Left colon (tissue), 2 donors: ENCODE data around the gene ZNF232. TPM values are rescaled to one million over a fixed set of nuclear protein-coding genes. Genes with fewer than 3 reads are reported as not detected.
"Not testable (repeated sequence)": the region's sequence is repeated elsewhere in the genome, so short reads cannot be mapped to it uniquely, and the experiment has no call there.

Experiments
- ATAC-seq: fragments of 200-7000 bp; cut with Tn5 transposase; one replicate; pipeline ENCODE4 v1.9.1; 2020; ENCODE audit warnings: mild to moderate bottlenecking, moderate library complexity
- DNase-seq, 2 donors: peaks; one replicate each; pipeline ENCODE4 v3.0.0-alpha.2; 2020
- intact Hi-C, 2 donors: fragments of 100-400 bp; cut with DNase I in 1 of 2; cut with micrococcal nuclease in 1 of 2; formaldehyde crosslinking; loops; one replicate each; pipeline versions ENCODE4 v1.11.2 to v1.14.0; 2022; cut with DNase I, micrococcal nuclease
- long read RNA-seq: library from polyadenylated mRNA; unstranded; transcript quantifications from one replicate; pipeline ENCODE4 v2.0.0, GENCODE V29; 2021
- total RNA-seq, 2 donors: library from RNA; stranded (reverse); fragmentation: NEBNext Ultra II Directional; extraction: Animal tissue kit (Norgen Biotek cat#: 25700); gene quantifications; one replicate each; pipeline ENCODE4 v1.2.1, GENCODE V29; 2021
- donor health status: DM: no; HTN: no; CAD: no.
- donor health status: DM: yes; HTN: yes; CAD: no.

ZNF232 gene
- total RNA-seq, result 1 to 10 TPM; 7.1 to 7.7 TPM
- long read RNA-seq, partial matches to known transcripts, result 3 of 10 reads
- long read RNA-seq, other reads (novel, unspliced or antisense), result 3 of 10 reads

DNA sequence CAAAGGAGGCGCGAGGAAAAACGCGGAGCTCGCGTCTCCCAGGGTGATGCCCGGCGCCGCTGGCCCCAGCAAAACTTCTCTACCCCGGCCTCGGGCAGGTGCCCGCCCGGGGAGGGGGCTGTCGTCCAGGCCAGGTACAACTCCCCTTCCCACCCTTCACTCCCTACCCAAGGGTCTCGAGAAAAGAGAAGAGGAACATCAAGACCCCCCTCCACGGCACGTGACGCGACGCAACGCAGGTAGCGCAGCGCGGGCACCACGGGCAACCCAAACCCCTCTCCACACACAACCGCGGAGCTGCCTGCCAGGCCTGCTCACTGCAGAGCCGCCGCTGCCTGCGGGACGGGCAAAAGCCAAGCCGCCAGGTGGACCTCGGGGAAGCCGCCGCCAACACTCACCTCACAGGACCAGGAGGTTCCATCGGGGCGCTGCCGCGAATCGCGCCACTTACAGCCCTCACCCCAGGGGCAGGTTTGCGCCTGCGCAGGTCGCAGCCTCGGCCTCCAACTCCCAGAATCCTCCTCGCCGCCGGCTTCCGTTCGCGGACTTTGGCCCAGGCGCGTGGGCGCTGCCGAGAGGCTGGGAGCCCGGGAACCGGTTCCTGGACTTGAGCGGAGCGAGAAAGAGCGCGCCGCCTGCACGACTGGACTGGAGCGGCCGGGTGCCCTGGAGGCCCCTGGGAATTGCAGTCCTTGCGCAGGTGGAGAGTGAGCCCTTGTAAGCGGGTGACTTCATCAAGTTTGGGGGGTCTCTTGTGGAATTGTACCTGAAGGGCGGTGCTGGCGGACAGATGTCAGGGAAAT is at the start of gene ZNF232:
TSS of gene ZNF232 (minus strand) at position 477 of the 803 bp plus-strand sequence. CDS start at position 421, 56 bp downstream.
- DNase-seq (peak; percentile 96 to 97), ATAC-seq (peak; percentile 95)
- intact Hi-C loops, result no loop called here

DNA sequence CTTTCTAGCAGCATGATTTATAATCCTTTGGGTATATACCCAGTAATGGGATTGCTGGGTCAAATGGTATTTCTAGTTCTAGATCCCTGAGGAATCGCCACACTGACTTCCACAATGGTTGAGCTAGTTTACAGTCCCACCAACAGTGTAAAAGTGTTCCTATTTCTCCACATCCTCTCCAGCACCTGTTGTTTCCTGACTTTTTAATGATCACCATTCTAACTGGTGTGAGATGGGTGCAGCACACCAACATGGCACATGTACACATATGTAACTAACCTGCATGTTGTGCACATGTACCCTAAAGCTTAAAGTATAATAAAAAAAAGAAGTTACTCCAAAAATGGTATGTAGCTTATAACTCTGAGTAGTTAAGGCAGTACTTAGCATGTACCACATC is 49.0 kb upstream of the ZNF232 start:
- intact Hi-C loops, ATAC-seq, DNase-seq: not testable (repeated sequence)

DNA sequence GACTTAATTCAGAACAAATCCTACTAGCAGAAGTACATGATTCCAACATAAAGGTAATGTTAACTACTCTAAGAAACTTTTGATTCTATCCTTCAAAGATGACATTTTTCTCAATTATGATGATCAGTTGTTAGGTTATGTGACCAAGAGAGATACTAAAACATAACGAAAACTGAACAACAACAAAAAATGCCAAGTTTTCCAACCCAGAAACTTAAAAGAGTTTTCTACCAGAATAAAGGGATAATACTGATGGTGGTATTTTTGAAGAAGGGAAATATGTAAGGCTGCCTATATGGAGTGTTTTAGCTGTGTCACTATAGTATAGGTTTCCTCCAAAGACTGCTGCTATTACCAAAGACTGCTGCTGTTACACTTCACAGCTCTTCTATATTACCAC is 34.4 kb upstream of the ZNF232 start:
- intact Hi-C loops, ATAC-seq, DNase-seq: not testable (repeated sequence)

DNA sequence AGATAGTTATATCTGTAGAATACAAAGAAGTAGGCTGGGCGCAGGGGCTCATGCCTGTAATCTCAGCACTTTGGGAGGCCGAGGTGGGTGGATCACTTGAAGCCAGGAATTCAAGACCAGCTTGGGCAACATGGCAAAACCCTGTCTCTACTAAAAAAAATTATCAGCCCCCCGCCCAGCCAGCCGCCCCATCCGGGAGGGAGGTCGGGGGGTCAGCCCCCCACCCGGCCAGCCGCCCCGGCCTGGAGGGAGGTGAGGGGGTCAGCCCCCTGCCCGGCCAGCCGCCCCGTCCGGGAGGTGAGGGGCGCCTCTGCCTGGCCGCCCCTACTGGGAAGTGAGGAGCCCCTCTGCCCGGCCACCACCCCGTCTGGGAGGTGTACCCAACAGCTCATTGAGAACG is 31.2 kb upstream of the ZNF232 start:
- DNase-seq, ATAC-seq, intact Hi-C loops: not testable (repeated sequence)

DNA sequence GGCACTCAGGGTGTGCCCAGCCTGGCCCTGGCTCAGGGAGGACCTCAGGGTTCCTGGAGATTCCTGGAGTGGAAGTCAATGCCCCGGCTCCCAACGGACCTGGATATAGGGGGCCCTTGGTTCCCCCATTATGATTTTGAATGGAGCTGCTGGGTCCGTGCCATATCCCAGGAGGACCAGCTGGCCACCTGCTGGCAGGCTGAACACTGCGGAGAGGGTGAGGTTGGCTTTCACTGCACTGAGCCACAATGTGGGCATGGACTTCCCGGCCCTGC is 27.7 kb upstream of the ZNF232 start:
- intact Hi-C loops, result no loop called here
- DNase-seq, result no peak
- no peak for ATAC-seq

DNA sequence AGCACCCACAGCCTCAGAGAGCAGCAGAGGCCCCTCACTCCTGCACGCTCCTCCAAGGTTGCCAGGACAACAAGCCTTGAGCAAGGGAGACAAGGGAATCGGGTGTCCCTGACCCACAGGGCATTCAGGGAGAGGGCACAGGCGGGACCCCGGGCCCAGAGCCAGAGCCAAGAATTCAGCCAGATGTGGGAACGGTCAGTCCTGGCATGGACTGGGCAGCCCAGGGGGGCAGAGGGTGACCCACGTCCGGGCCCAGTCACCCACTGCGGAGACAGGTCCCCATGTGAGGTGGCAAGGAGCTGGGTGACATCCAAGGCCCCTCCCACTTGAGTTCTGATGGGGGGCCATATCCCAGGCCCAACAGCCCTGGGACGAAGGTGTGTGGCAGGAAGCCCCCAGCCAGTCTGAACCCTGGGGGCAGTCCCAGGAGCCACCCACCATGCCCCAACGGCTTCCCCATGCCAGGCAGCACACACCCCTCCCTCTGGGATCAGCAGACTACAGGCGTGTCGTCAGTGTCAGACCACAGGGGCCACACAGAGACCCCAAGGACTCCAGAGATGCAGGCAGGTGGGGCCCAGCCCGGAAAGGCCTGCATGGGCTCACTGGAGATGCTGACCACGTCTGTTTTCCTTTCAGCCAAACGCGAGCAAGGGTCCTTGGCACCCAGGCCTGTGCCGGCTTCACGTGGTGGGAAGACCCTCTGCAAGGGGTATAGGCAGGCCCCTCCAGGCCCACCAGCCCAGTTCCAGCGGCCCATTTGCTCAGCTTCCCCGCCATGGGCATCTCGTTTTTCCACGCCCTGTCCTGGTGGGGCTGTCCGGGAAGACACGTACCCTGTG is 27.2 kb upstream of the ZNF232 start:
- intact Hi-C loops, result no loop called here
- ATAC-seq, result no peak
- DNase-seq, result no peak

DNA sequence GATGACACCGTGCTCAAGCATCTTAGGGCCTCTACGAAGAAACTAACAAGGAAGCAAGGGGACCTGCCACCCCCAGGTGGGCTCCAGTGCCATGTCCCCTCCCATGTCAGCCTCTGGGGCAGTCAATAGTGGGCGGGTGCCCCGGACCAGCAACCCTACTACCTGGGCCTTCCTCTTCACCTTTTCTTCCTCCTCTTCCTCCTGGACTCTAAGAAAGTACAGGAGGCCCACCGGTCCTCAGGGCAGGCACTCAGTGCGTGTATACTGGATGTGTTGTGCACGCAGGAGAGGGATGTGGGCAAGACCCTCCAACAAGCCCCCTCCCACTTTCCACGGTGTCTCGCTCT is 26.5 kb upstream of the ZNF232 start:
- intact Hi-C loops, ATAC-seq, DNase-seq: not testable (repeated sequence)

DNA sequence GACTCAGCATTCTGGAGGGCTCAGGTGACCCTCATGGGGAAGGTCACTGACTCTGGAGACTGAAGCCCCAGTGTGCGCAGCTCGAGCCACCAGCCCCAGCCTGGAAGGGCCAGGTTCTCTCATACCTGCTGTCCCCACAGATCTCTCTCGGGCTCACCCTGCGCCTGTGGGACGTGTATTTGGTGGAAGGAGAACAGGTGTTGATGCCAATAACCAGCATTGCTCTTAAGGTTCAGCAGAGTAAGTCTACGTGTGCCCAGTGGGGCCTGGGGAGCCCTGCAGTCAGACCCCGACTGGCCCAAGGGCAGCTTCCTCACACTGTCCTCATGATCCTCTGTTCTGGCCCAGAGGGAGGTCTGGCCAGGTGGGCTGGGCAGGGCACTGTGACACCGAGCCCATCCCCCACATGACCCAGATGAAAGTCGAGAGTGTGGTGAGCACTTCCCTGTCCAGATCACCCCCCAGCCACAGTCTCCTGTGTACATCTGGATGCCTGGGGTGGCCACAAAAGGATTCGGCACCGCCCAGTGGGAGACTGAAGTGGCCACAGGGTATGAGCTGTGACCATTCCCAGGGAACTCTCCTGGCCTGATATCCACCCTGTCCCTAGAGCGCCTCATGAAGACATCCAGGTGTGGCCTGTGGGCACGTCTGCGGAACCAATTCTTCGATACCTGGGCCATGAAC is 26.0 kb upstream of the ZNF232 start:
- intact Hi-C loops, DNase-seq, ATAC-seq: not testable (repeated sequence)

DNA sequence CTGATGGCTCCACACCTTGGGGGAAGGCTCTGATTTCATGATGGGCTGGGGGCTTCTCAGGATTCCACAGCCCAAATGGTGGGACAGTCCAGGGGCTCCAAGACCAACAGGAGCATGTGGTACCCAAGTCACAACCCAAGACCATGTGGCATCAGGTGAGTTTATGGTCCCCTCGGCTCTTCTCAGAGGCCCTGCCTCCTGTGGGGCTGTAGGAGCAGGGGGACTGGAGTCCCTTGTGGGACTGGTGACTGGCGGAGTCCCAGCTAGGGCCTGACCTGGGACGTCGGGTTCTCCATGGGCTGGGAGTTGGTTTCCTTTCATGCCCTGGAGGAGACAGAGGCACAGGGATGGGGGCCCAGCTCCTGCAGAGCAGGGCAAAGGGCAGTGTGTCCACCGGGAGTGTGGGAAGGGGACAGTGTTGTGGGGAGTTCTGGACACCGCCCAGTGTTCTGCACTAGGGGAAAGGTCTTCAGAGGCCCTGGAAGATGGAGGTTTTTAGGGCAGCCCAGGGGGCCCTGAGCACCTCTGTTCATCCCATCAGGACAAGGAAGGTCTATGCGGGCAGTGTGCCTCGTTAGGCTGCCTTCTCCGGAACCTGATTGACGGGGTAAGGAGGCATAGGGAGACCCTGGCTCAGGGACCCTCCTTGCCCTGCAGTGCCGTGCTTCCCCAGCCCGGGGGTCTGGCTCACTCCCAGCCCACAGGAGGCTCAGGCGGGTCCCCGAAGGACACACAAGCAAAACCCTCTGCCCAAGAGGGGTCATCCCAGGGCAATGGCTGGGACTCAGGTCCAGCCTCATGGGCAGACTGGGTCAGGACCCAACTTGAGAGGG is 25.1 kb upstream of the ZNF232 start:
- DNase-seq, ATAC-seq, intact Hi-C loops: not testable (repeated sequence)

DNA sequence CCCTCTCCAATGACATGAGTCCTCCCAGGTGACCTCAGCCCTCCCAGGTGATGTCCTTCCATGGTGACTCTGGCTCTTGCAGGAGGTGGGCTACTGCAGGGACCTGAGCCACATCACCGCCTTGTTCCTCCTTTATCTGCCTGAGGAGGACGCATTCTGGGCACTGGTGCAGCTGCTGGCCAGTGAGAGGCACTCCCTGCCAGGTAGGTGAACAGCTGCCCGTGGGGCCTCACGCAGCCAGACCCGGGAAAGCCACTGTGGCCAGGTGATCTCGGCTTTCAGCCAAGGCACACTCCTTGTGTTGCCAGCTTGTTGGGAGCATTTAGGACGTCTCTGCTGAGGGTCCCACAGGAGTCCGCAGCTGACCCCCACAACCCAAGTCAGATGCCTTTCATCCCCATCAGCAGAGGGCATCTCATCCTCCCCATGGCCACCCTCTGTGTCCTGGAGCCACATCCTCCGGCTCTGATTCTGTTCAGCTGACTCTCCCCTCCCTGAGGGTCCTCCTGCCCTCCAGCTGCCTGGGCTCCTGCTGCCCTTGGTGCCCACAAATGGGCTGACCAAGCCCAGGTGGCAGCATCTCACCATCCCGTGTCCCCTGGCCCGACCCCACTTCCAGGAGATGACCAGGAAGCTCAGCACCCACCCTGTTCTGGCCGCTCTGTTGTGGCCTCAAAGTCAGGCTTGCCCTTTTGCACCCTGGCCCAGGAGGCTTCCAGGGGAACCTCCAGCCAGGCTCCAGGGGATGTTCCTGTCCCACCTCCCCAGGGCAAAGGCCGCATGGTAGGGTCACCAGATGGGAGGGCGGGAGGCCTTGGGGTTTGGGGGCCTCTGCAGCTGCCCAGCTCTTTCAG is 24.3 kb upstream of the ZNF232 start:
- no peak for ATAC-seq
- no peak for DNase-seq
- intact Hi-C loops, result no loop called here

DNA sequence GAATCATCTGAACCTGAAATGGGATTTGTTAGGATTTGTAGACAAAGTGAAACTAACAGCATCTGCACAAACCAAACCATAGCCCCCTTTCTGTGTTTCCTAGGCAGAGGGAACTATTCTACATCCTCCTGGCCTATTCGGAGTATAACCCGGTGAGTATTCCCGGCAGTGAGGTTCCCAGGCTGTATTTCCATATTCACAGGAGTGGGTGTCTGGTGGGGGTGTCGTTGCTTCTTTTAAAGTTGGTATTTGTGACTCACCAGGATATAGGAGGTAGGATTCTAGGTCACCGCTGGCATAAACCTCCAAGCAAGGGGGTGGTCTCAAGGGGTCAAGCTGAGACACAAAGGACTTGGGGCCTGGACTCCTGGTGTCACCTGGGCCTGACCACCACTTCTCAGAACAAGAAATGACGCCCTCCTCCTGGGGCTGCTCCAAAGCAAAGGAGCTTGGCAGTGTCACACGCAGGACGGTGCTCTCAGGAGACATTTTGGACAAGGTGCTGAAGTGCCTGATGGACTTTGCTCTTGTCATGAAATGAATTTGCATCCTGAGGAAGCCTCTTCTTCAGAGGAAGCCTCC is 23.5 kb upstream of the ZNF232 start:
- intact Hi-C loops, ATAC-seq, DNase-seq: not testable (repeated sequence)

DNA sequence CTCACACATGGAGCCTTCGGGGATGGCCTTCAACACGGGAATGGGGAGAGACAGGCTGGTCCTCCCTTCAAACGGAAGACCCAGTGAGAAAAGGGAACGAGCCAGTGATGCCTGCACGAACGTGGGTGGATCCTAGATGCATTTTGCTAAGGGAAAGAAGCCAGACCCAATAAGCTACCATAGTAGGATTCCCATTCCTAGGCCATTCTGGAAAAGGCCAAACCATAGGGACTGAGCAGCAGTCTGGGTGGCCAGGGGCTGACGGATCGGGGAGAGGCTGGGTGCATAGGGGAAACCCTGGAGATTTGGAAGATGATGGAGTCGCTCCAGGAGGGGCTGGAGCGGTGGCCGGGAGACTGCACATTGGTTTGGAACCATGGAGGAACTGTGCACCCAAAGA is 22.9 kb upstream of the ZNF232 start:
- DNase-seq, intact Hi-C loops, ATAC-seq: not testable (repeated sequence)

DNA sequence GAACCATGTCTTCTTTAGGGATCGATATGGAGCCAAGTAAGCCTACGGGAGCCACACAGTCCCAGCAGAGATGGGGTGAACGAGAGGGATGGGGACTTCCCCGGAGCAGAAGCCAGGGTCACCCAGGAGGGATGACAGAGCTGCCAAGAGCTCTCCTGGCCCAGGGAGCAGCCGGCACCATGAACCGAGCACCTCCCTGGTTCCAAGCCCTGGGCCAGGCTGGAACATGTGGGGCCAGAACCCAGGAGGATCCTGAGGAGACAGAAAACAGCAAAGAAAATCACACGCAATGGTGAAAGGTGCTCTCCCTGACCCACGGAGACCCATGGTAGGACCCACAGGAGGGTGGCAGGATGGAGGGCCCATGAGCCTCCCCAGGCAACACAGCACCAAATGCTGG is 22.3 kb upstream of the ZNF232 start:
- ATAC-seq, intact Hi-C loops, DNase-seq: not testable (repeated sequence)

DNA sequence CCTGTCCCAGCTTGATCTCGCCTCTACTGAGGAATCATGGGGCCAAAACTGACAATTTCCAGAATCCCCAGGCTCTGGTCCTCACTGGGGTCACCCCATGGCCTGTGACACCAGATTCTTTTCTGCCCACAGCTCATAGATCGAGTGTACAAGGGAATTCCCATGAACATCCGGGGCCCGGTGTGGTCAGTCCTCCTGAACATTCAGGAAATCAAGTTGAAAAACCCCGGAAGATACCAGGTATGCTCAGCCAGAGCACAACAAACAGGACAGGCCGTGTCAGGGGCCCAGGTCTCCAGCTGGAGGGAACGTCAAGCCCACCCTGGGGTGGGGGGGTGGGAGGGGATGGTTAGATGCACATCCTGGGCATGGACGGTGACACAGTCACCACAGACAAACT is 21.6 kb upstream of the ZNF232 start:
- ATAC-seq, result no peak
- intact Hi-C loops, result no loop called here
- DNase-seq, result no peak

DNA sequence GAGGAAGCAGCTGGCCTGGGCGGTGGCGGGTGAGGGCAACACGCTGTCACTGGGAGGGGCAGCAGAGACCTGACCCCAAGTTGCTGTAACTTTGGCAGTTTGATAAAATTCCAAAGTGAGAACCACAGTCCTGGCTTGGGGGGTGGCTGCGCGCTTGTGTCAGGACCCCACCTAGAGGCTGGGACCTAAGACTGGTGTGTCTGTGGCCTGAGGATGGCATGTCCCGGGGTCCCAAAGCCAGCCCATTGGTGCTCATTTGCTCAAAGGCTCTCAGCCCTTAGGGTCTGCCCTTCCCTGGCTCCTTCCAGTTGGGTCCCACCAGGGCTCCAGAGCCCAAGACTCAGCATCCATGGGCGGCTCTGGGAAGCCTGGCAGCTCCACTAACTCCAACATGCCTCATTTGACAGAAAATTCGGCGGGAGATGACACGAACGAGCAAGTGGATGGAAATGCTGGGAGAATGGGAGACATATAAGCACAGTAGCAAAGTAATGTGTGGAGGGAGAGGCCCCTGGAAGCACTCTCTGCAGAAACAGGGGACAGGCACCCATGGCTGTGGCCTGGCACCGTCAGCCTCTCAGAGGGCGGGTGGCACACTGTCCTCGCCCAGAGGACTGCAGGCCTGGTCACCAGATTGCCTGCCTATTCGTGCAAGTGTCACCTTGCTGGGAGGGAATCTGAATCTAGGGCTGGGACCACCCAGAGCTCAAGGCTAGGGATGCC is 21.0 kb upstream of the ZNF232 start:
- DNase-seq, ATAC-seq, intact Hi-C loops: not testable (repeated sequence)

DNA sequence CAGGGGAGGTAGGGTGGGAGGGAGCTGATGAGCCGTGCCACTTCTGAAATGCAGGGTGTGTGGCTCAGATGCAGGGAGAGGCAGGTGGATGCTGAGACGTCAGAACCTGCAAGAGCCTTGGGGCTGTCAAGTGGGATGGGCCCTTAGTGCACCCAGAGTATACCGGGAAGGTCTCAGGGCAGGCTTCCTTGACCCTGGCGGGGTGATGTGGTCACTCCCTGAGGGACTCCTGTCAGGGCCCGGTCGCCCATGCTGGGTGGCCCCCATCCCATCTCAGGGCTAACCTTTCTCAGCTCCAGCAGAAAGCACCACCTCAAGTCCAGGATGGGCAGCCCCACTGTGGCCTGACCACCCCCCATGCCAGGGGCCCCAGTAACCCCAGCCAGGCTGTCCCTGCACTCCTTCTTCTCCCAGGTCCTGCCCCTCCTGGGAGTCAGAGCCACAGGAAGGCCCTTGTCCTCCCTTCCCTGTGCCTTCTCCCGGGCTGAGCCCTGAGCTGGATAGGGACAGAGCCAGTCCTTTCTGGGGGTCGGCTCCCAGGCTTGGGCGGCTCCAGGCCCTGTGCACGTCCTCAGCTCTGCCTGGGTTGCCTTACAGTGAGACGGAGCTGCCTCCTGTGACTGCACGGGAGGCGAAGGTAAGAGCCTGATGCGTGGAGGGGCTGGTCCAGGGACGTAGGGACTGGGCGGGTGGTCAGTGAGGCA is 20.3 kb upstream of the ZNF232 start:
- DNase-seq, ATAC-seq: not testable (repeated sequence)

More for the DNA sequence above, 20.3 kb upstream of the ZNF232 start:
- intact Hi-C loops, result not testable (repeated sequence)
